HL-60/S4 treated with retinoic acid at 250 ng/mL for 4 days and 3 days (cell line): ENCODE results near the gene DPT.

Source experiments
- in situ Hi-C: fragments of 300-500 bp; cut with MboI; formaldehyde crosslinking; loops from 2 replicates; pipeline ENCODE4 v1.7.0; 2022; ENCODE audit warnings: low sequenced_read_pairs

DPT gene

GRCh38 chr1:168736520-168736919, 7.5 kb upstream of the DPT start:
- in situ Hi-C loops, result no loop called here

GRCh38 chr1:168735974-168736373, 7.0 kb upstream of the DPT start:
- in situ Hi-C loops, result no loop called here

- in situ Hi-C loops, result no loop called here
Measured at GRCh38 chr1:168734946-168735345, 5.9 kb upstream of the DPT start.

- in situ Hi-C loops, result no loop called here
Measured at GRCh38 chr1:168734271-168734670, 5.3 kb upstream of the DPT start.

GRCh38 chr1:168733241-168733640, 4.2 kb upstream of the DPT start:
- in situ Hi-C loops, result no loop called here

- in situ Hi-C loops, result no loop called here
Measured at GRCh38 chr1:168732736-168733135, 3.7 kb upstream of the DPT start.

GRCh38 chr1:168731244-168731953, 2.4 kb upstream of the DPT start:
- in situ Hi-C loops, result no loop called here

- in situ Hi-C loops, result no loop called here
Measured at GRCh38 chr1:168729405-168729802, 398 bp upstream of the DPT start.

- in situ Hi-C loops, result no loop called here
Measured at GRCh38 chr1:168726719-168727118, 2.3 kb downstream of the DPT start.

GRCh38 chr1:168726281-168726680, 2.7 kb downstream of the DPT start:
- in situ Hi-C loops, result no loop called here

GRCh38 chr1:168725831-168726230, 3.2 kb downstream of the DPT start:
- in situ Hi-C loops, result no loop called here

- in situ Hi-C loops, result no loop called here
Measured at GRCh38 chr1:168725060-168725459, 3.9 kb downstream of the DPT start.

- in situ Hi-C loops, result no loop called here
Measured at GRCh38 chr1:168723000-168723399, 6.0 kb downstream of the DPT start.

GRCh38 chr1:168720839-168721238, 8.2 kb downstream of the DPT start:
- in situ Hi-C loops, result no loop called here

GRCh38 chr1:168719306-168720111, 9.5 kb downstream of the DPT start:
- in situ Hi-C loops, result no loop called here

- in situ Hi-C loops, result no loop called here
Measured at GRCh38 chr1:168717906-168718891, 10.8 kb downstream of the DPT start.

- in situ Hi-C loops, result no loop called here
Measured at GRCh38 chr1:168714012-168714411, 15.0 kb downstream of the DPT start.

- in situ Hi-C loops, result no loop called here
Measured at GRCh38 chr1:168709405-168710363, 19.3 kb downstream of the DPT start.

GRCh38 chr1:168708698-168709404, 20.2 kb downstream of the DPT start:
- in situ Hi-C loops, result no loop called here
